Smooth muscle cell (in vitro differentiated cells): ENCODE results near the gene HTR3D. TPM values are rescaled to one million over a fixed set of nuclear protein-coding genes. Genes with fewer than 3 reads are reported as not detected.

Experiments used
- DNase-seq: peaks from one replicate; lab custom pipeline; 2025; ENCODE audit not compliant: unreplicated experiment; lab: John Stamatoyannopoulos, UW
- H2AFZ ChIP-seq: fragments of 200-600 bp; sonication (generic); 2 replicates; pipeline ENCODE4 v1.6.0; 2016; ENCODE audit warnings: antibody characterized with exemption, low read depth, mild to moderate bottlenecking
- H3F3A ChIP-seq: fragments of 200-600 bp; sonication (generic); 2 replicates; pipeline ENCODE4 v1.6.0; 2017; ENCODE audit warnings: antibody characterized with exemption, low read depth
- H3K27ac ChIP-seq: fragments of 200-600 bp; sonication (generic); 2 replicates; pipeline ENCODE4 v1.5.1; 2016; ENCODE audit warnings: low read depth, mild to moderate bottlenecking
- H3K27me3 ChIP-seq: fragments of 200-600 bp; sonication (generic); 2 replicates; pipeline ENCODE4 v1.6.1; 2016; ENCODE audit warnings: low read depth, mild to moderate bottlenecking
- H3K36me3 ChIP-seq: fragments of 200-600 bp; sonication (generic); 2 replicates; pipeline ENCODE4 v1.5.1; 2016; ENCODE audit warnings: low read depth
- H3K4me1 ChIP-seq: fragments of 200-600 bp; sonication (generic); 2 replicates; pipeline ENCODE4 v1.5.1; 2016; ENCODE audit warnings: low read depth
- H3K4me2 ChIP-seq: fragments of 200-600 bp; sonication (generic); 2 replicates; pipeline ENCODE4 v1.6.0; 2016; ENCODE audit warnings: mild to moderate bottlenecking
- H3K4me3 ChIP-seq: fragments of 200-600 bp; sonication (generic); 2 replicates; pipeline ENCODE4 v1.5.1; 2016; ENCODE audit warnings: mild to moderate bottlenecking
- H3K79me2 ChIP-seq: fragments of 200-600 bp; sonication (generic); 2 replicates; pipeline ENCODE4 v1.6.0; 2016; ENCODE audit warnings: low read depth, mild to moderate bottlenecking
- H3K9ac ChIP-seq: fragments of 200-600 bp; sonication (generic); 2 replicates; pipeline ENCODE4 v1.6.0; 2016; ENCODE audit warnings: low read depth
- H3K9me3 ChIP-seq: fragments of 200-600 bp; sonication (generic); replicated peaks from 2 replicates; pipeline ENCODE4 v1.5.1; 2016; ENCODE audit warnings: low read depth
- H4K20me1 ChIP-seq: fragments of 200-600 bp; sonication (generic); 2 replicates; pipeline ENCODE4 v1.6.0; 2016; ENCODE audit warnings: low read depth
- WGBS: methylation state at CpG from one replicate; pipeline ENCODE4 v1.1.7; 2016; ENCODE audit warnings: low lambda C conversion rate; 5-methylcytosine and 5-hydroxymethylcytosine counted together
- polyA plus RNA-seq: library from polyadenylated mRNA; unstranded; fragments of >200 nt; fragmentation: Nextera tagmentation; extraction: Ambion mirVana; gene quantifications from 2 replicates; pipeline ENCODE4 v1.2.1, GENCODE V29; 2016
- total RNA-seq: library from RNA; depleted of rRNA; stranded (reverse); fragments of >200 nt; gene quantifications from 2 replicates; pipeline ENCODE4 v1.2.3, GENCODE V29; 2014
- TF ChIP-seq, protein P1 (sequence below): fragments of 200-600 bp; sonication (generic); IDR thresholded peaks from 2 replicates; pipeline ENCODE4 v1.5.1; 2017; ENCODE audit warnings: borderline replicate concordance, mild to moderate bottlenecking, antibody characterized with exemption; ENCODE audit not compliant: insufficient read depth, poor library complexity, severe bottlenecking

The HTR3D gene
- total and polyA plus RNA-seq, 2 experiments from 2014 or later = not detected

DNA sequence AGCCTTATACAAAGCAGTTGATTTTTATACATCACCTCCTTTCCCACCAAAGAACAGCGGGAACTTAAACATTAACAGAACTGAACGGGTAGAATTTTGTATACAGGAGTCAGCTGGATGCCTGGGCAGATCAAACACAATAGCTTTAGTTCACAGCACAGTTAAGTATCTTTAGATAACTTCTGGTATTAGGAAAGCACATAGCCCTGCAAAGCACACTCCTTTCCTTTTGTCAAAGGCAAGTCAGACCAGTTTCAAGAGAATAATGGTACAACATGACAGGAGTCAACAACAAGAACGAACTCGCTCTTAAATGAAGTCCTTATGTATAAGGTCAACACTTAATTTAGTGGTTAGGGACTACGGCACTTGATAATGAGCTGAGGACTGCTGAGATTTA is 40.1 kb upstream of the HTR3D start:
- no peaks in the 10 kb centered on the region for H3K9me3 ChIP-seq
- no peak overlapping the region for H2AFZ ChIP-seq
- H3K36me3 ChIP-seq = peaks cover 4% of the 10 kb centered on the region
- TF ChIP-seq, protein P1, sequence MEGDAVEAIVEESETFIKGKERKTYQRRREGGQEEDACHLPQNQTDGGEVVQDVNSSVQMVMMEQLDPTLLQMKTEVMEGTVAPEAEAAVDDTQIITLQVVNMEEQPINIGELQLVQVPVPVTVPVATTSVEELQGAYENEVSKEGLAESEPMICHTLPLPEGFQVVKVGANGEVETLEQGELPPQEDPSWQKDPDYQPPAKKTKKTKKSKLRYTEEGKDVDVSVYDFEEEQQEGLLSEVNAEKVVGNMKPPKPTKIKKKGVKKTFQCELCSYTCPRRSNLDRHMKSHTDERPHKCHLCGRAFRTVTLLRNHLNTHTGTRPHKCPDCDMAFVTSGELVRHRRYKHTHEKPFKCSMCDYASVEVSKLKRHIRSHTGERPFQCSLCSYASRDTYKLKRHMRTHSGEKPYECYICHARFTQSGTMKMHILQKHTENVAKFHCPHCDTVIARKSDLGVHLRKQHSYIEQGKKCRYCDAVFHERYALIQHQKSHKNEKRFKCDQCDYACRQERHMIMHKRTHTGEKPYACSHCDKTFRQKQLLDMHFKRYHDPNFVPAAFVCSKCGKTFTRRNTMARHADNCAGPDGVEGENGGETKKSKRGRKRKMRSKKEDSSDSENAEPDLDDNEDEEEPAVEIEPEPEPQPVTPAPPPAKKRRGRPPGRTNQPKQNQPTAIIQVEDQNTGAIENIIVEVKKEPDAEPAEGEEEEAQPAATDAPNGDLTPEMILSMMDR = no peak
- no peaks in the 10 kb centered on the region for H3F3A ChIP-seq
- no peak overlapping the region for H3K4me3 ChIP-seq
- DNase-seq = no peak
- WGBS = 80% methylated on average over 5 of the region's 5 CpGs
- H3K9ac ChIP-seq = no peak overlapping the region
- H3K79me2 ChIP-seq = no peaks in the 10 kb centered on the region
- H4K20me1 ChIP-seq = no peaks in the 10 kb centered on the region
- H3K27me3 ChIP-seq = no peaks in the 10 kb centered on the region
- H3K4me2 ChIP-seq = no peak overlapping the region
- no peak overlapping the region for H3K27ac ChIP-seq
- H3K4me1 ChIP-seq = peaks cover 4% of the 10 kb centered on the region

DNA sequence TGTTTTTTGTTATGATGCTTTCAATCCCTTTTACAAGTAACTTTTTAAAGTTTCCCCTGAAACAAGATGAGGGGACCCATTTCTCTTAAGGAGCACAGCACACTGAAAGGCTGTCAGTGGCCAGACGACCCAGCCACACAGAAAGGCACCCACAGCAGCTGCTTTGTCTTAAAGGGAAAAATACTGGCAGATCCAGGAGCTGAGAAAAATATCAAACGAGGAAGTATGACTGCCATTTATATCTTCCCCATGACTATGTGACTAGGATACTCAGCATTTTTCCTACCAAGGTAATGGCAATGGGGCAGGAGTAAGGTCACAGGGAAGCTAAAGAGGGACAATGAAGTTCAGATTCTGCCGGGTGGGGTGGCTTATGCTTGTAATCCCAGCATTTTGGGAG is 29.8 kb upstream of the HTR3D start:
- Histone ChIP-seq H3K36me3 (no peaks in the 10 kb centered on the region), H2AFZ (no peak overlapping the region), H3K4me2 (no peak overlapping the region), H3K27ac (no peak overlapping the region), H3K4me1 (no peaks in the 10 kb centered on the region), H3K9ac (no peak overlapping the region), H4K20me1 (peaks cover 4% of the 10 kb centered on the region), H3K4me3 (no peak overlapping the region), H3K9me3 (no peaks in the 10 kb centered on the region), H3K79me2 (no peaks in the 10 kb centered on the region), H3K27me3 (no peaks in the 10 kb centered on the region), H3F3A (peaks cover 6% of the 10 kb centered on the region)
- no peak for DNase-seq
- 79% methylated on average over 3 of the region's 3 CpGs for WGBS
- TF ChIP-seq, protein P1 = no peak

DNA sequence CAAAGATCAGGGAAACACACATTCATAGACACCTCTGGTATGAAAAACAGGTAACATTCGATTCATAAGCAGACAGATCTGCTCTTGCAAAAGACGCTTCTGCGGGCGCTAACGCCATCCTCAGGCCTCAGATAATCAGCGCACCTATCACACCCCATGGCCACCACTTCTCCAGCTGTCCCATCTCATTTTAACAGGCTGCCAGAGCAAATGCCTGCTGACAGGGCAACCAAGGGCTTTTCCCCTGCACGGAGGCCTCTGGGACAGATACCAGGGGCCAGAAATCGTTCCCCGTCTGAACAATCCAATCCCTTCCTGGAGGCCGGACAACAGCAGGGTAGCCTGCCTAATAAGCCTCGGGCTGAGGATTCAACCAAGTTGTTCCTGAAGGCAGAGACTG is 29.1 kb upstream of the HTR3D start:
- Histone ChIP-seq H3K4me3 (no peak overlapping the region), H3F3A (peaks cover 6% of the 10 kb centered on the region), H3K4me1 (no peaks in the 10 kb centered on the region), H3K9ac (no peak overlapping the region), H4K20me1 (peaks cover 4% of the 10 kb centered on the region), H3K9me3 (no peaks in the 10 kb centered on the region), H2AFZ (no peak overlapping the region), H3K4me2 (peak overlapping the region; percentile 24), H3K36me3 (no peaks in the 10 kb centered on the region), H3K27ac (peak overlapping the region; percentile 72), H3K27me3 (no peaks in the 10 kb centered on the region), H3K79me2 (no peaks in the 10 kb centered on the region)
- TF ChIP-seq, protein P1 = no peak
- no peak for DNase-seq
- WGBS = 89% methylated on average over 11 of the region's 11 CpGs

DNA sequence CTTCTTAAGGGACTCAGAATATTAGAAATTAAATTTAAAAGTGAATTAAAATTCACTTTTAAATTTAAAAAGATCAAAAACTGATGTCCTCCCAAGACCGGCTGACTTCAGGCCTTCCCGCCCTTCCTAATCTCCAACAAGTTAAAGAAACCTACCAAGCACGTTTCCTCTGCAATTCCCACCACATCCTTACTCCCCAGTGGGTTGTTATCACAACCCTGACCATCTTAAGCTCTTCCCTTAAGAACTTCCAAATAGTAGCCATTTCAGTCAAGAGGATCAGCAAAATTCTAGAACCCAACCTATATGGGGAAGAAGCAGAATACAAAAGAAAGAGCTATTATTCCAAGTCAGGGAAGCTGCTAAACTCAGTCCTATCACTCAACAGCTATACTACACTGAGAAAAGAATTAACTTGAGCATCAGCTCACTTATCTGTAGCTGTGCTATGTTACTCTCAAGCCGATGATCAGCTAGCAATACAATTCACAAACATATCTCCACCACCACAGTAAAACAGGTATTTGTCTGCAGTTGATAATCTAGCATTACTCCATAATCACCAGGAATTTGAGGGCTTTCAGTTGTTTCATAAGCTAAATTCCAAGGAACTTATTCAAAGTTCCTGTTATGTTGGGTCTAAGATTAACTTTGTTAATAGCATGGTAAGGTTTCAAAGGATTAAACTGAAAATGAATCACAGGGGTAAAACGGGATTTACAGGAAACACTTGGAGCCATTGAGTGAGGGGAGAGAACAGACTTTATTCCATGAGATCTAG is 28.2 kb upstream of the HTR3D start:
- H3K27ac ChIP-seq = peak overlapping the region; percentile 72
- no peak overlapping the region for H3K4me3 ChIP-seq
- no peaks in the 10 kb centered on the region for H3K9me3 ChIP-seq
- H3K4me2 ChIP-seq = peak overlapping the region; percentile 24
- no peak overlapping the region for H2AFZ ChIP-seq
- TF ChIP-seq, protein P1 = no peak
- H3F3A ChIP-seq = peaks cover 6% of the 10 kb centered on the region
- no peaks in the 10 kb centered on the region for H3K36me3 ChIP-seq
- H3K79me2 ChIP-seq = no peaks in the 10 kb centered on the region
- no peaks in the 10 kb centered on the region for H3K4me1 ChIP-seq
- no peak for DNase-seq
- peaks cover 3% of the 10 kb centered on the region for H4K20me1 ChIP-seq
- H3K9ac ChIP-seq = no peak overlapping the region
- WGBS = 22% methylated on average over 5 of the region's 5 CpGs
- H3K27me3 ChIP-seq = no peaks in the 10 kb centered on the region
